Endothelial cell of umbilical vein (primary cell): ENCODE results near the gene SLC25A45. TPM values are rescaled to one million over a fixed set of nuclear protein-coding genes. Genes with fewer than 3 reads are reported as not detected.

ENCODE experiments used
- BruUV-seq: library from RNA; stranded (reverse); fragments of 400-500 nt; replicated peaks from 2 replicates; lab custom pipeline; 2021; lab: Mats Ljungman, UMichigan
- CTCF ChIA-PET: fragments of 300-600, 350-600 bp; sonication (Branson Sonifier 250); formaldehyde crosslinking; loops from one replicate; lab custom pipeline; 2021; ENCODE audit warnings: antibody characterized with exemption, inconsistent platforms; lab: Charles Lee
- POLR2A ChIA-PET: fragments of 300-600, 350-600 bp; sonication (Branson Sonifier 250); formaldehyde crosslinking; loops from one replicate; lab custom pipeline; 2021; ENCODE audit warnings: antibody characterized with exemption, inconsistent platforms; lab: Charles Lee
- DNase-seq: peaks from one replicate; pipeline ENCODE4 v3.0.0-alpha.2; 2011; ENCODE audit warnings: low read depth, low spot score
- FAIRE-seq: peaks from 2 replicates; lab custom pipeline; 2011; peaks lifted over from hg19 to GRCh38; lab: Jason Lieb, UNC
- H2AFZ ChIP-seq: 2 replicates; pipeline ENCODE4 v1.6.0; 2012; ENCODE audit warnings: low read depth, low read length, control low read depth, inconsistent platforms
- H3K27ac ChIP-seq: 2 replicates; pipeline ENCODE4 v1.5.1; 2011; ENCODE audit warnings: low read depth, mild to moderate bottlenecking, control low read depth, low read length, moderate library complexity; ENCODE audit not compliant: insufficient read depth
- H3K27me3 ChIP-seq, 2 experiments: 2 replicates each; pipeline versions ENCODE4 v1.6.0 to v1.6.1; 2011; ENCODE audit warnings: low read length in 2 of 2, mixed read lengths in 1 of 2; ENCODE audit not compliant: control insufficient read depth in 2 of 2, insufficient read depth in 2 of 2
- H3K36me3 ChIP-seq, 2 experiments: 2 replicates in 1 of 2; 3 replicates in 1 of 2; pipeline ENCODE4 v1.5.1; 2011; ENCODE audit warnings: low read length in 2 of 2, mild to moderate bottlenecking in 1 of 2, moderate library complexity in 1 of 2; ENCODE audit not compliant: control insufficient read depth in 2 of 2, insufficient read depth in 2 of 2; ENCODE audit errors: extremely low read depth in 1 of 2
- H3K4me1 ChIP-seq: 3 replicates; pipeline ENCODE4 v1.5.1; 2011; ENCODE audit warnings: mild to moderate bottlenecking, low read length; ENCODE audit not compliant: control insufficient read depth, insufficient read depth; ENCODE audit errors: extremely low read depth
- H3K4me2 ChIP-seq: 2 replicates; pipeline ENCODE4 v1.6.1; 2011; ENCODE audit warnings: low read length, control low read depth, mixed read lengths; ENCODE audit not compliant: insufficient read depth
- H3K4me3 ChIP-seq, 3 experiments: fragments of 200-600 bp in 1 of 3; sonication (generic), shearing (Covaris generic) in 1 of 3; replicated peaks in 1 of 3; 2 replicates each; pipeline ENCODE4 v1.5.1; 2011 to 2016; ENCODE audit warnings: control low read depth in 3 of 3, low read length in 3 of 3, mild to moderate bottlenecking in 2 of 3, inconsistent platforms in 1 of 3, low read depth in 1 of 3, moderate library complexity in 1 of 3; ENCODE audit not compliant: insufficient read depth in 1 of 3
- H3K79me2 ChIP-seq: 2 replicates; pipeline ENCODE4 v1.6.0; 2012; ENCODE audit warnings: low read length, inconsistent platforms; ENCODE audit not compliant: control insufficient read depth, insufficient read depth
- H3K9ac ChIP-seq: replicated peaks from 2 replicates; pipeline ENCODE3; 2011; ENCODE audit warnings: low read length, control low read depth; ENCODE audit not compliant: insufficient read depth; ENCODE audit errors: extremely low read depth
- H3K9me1 ChIP-seq: replicated peaks from 3 replicates; pipeline ENCODE4 v1.6.0; 2011; ENCODE audit warnings: mild to moderate bottlenecking, low read length; ENCODE audit not compliant: control insufficient read depth, insufficient read depth; ENCODE audit errors: extremely low read depth
- H3K9me3 ChIP-seq: replicated peaks from 2 replicates; pipeline ENCODE4 v1.5.1; 2012; ENCODE audit warnings: low read length, inconsistent platforms; ENCODE audit not compliant: control insufficient read depth, insufficient read depth
- H4K20me1 ChIP-seq: replicated peaks from 2 replicates; pipeline ENCODE3; 2011; ENCODE audit warnings: mild to moderate bottlenecking, low read length; ENCODE audit not compliant: control insufficient read depth, insufficient read depth; ENCODE audit errors: extremely low read depth
- EZH2 ChIP-seq: IDR thresholded peaks from 2 replicates; pipeline ENCODE4 v1.6.1; 2012; ENCODE audit warnings: borderline replicate concordance, low read depth, mild to moderate bottlenecking, moderate library complexity, low read length, inconsistent platforms; ENCODE audit not compliant: severe bottlenecking
- FOS ChIP-seq: IDR thresholded peaks from 2 replicates; pipeline ENCODE4 v1.6.1; 2011; ENCODE audit warnings: mild to moderate bottlenecking, low read length, moderate library complexity, borderline replicate concordance; ENCODE audit not compliant: insufficient read depth
- GATA2 ChIP-seq: IDR thresholded peaks from 2 replicates; pipeline ENCODE4 v1.7.0; 2011; ENCODE audit warnings: low read depth, mild to moderate bottlenecking, moderate library complexity, mixed read lengths, low read length; ENCODE audit not compliant: insufficient read length, insufficient read depth
- JUN ChIP-seq: IDR thresholded peaks from 2 replicates; pipeline ENCODE4 v1.6.1; 2011; ENCODE audit warnings: borderline replicate concordance, low read depth; ENCODE audit not compliant: insufficient read length, insufficient read depth
- MYC ChIP-seq: IDR thresholded peaks from one replicate; pipeline ENCODE4 v1.6.1; 2011; ENCODE audit warnings: mild to moderate bottlenecking, low read depth, low read length
- dilution Hi-C: fragments of 300-500 bp; cut with MboI; formaldehyde crosslinking; loops from one replicate; pipeline ENCODE4 v1.15.0; 2019; ENCODE audit warnings: low sequenced_read_pairs; ENCODE audit not compliant: extremely low pct_ligation_motif_present
- intact Hi-C: fragments of 100-400 bp; cut with micrococcal nuclease; formaldehyde crosslinking; loops from one replicate; pipeline ENCODE4 v1.10.0; 2022
- polyA plus RNA-seq, 4 experiments: library from polyadenylated mRNA; depleted of rRNA in 3 of 4; stranded (reverse) in 3 of 4; unstranded in 1 of 4; fragments of >200 nt; gene quantifications; 2 replicates each; pipeline versions ENCODE4 v1.2.1 to v1.2.3, GENCODE V29; 2011 to 2012; ENCODE audit warnings: missing spikeins in 1 of 4
- total RNA-seq: library from RNA; stranded (reverse); gene quantifications from 2 replicates; pipeline ENCODE4 v1.2.3, GENCODE V29; 2021

SLC25A45 gene
- total and polyA plus RNA-seq, 2 donors (not counting 3 experiments of a cell fraction or from before 2014, with no cell fraction given), result 1.2 to 3.1 TPM

GRCh38 chr11:65388731-65389130, 6.3 kb upstream of the SLC25A45 start:
- no peaks in the 10 kb centered on the region for H3K9me1 ChIP-seq
- no peak for TF ChIP-seq FOS
- TF ChIP-seq JUN, result no peak
- TF ChIP-seq EZH2, result no peak
- no peak for TF ChIP-seq GATA2
- TF ChIP-seq MYC, result no peak
- no peak for FAIRE-seq
- H3K9me3 ChIP-seq, result no peaks in the 10 kb centered on the region
- CTCF ChIA-PET, result interaction anchor here (1.0 to 1.5 kb wide), 5 partner anchors 9 to 151 kb away, joined by 4 to 8 read pairs (median 5); no protein-coding TSS in a partner anchor
- DNase-seq, result no peak
- H3K4me1 ChIP-seq, result peaks cover 61% of the 10 kb centered on the region
- no peak overlapping the region for H3K4me3 ChIP-seq
- H3K27ac ChIP-seq, result peak overlapping the region; percentile 9
- dilution Hi-C loops, result no loop called here
- POLR2A ChIA-PET, result interaction anchor here (0.7 to 1.0 kb wide), 3 partner anchors 31 to 109 kb away, joined by 3 to 5 read pairs (median 3); partner anchors contain the start of gene NEAT1
- H3K36me3 ChIP-seq, result peaks cover 3 to 11% of the 10 kb centered on the region in 2 experiments
- H3K9ac ChIP-seq, result no peak overlapping the region
- no TSS peak for BruUV-seq
- H3K4me2 ChIP-seq, result no peak overlapping the region
- no peaks in the 10 kb centered on the region for H4K20me1 ChIP-seq
- H3K79me2 ChIP-seq, result peaks cover 69% of the 10 kb centered on the region
- intact Hi-C loops, result no loop called here
- H3K27me3 ChIP-seq, result no peaks in the 10 kb centered on the region
- H2AFZ ChIP-seq, result no peak overlapping the region
